Stomach (tissue), 4 donors: ENCODE results near the gene HS6ST3.

Experiments
- CTCF ChIP-seq, 7 experiments: fragments of 450-650 bp in 4 of 7; fragments of 200-600 bp in 3 of 7; sonication (generic) in 3 of 7; IDR thresholded peaks; one replicate each; pipeline ENCODE4 v1.5.1; 2016 to 2019; ENCODE audit warnings: antibody characterized with exemption in 7 of 7, control low read depth in 2 of 7, mild to moderate bottlenecking in 1 of 7
- EP300 ChIP-seq: sonication (generic); formaldehyde crosslinking; IDR thresholded peaks from one replicate; pipeline ENCODE4 v1.6.1; 2017; ENCODE audit warnings: antibody characterized with exemption
- POLR2A ChIP-seq, 4 donors: fragments of 450-650 bp; IDR thresholded peaks; one replicate each; pipeline ENCODE4 v1.6.1; 2016; ENCODE audit warnings: antibody characterized with exemption in 4 of 4, control low read depth in 2 of 4, mild to moderate bottlenecking in 1 of 4, moderate library complexity in 1 of 4
- POLR2AphosphoS5 ChIP-seq, 3 donors: sonication (generic); formaldehyde crosslinking; IDR thresholded peaks; one replicate each; pipeline ENCODE4 v1.6.1; 2016; ENCODE audit warnings: antibody characterized with exemption in 3 of 3

GRCh38 chr13:96492766-96493165 lies 402.9 kb downstream of the HS6ST3 start:
- TF ChIP-seq CTCF (IDR thresholded peaks at IDR 0.05) = no peak
- no peak for TF ChIP-seq EP300
- TF ChIP-seq POLR2A (IDR thresholded peaks at IDR 0.05) = no peak
- TF ChIP-seq POLR2AphosphoS5 (IDR thresholded peaks at IDR 0.05) = no peak
